OCI-LY7 (cell line): Measurements from ENCODE around the gene LAYN.

Experiments
- CTCF ChIP-seq: fragments of 200-600 bp; sonication (generic); conservative IDR thresholded peaks from 2 replicates; pipeline ENCODE4 v1.5.1; 2014; ENCODE audit warnings: mild to moderate bottlenecking, antibody characterized with exemption, low read length, moderate library complexity, mixed read lengths
- EZH2phosphoT487 ChIP-seq: fragments of 200-600 bp; sonication (generic); IDR thresholded peaks from 2 replicates; pipeline ENCODE4 v1.6.1; 2018; ENCODE audit warnings: low read depth, borderline replicate concordance, mild to moderate bottlenecking, mixed run types, antibody characterized with exemption, low read length, moderate library complexity, mixed read lengths

- TF ChIP-seq CTCF (no peak), EZH2phosphoT487 (no peak)
Measured at GRCh38 chr11:111559800-111560464, 19.4 kb downstream of the LAYN start.
